Mesothelial cell of epicardium (in vitro differentiated cells): ENCODE data around the gene BNC2. TPM values are rescaled to one million over a fixed set of nuclear protein-coding genes. Genes with fewer than 3 reads are reported as not detected.

Experiments used
- DNase-seq, 2 experiments: peaks; one replicate each; pipeline ENCODE4 v3.0.0; 2021; ENCODE audit warnings: low spot score in 2 of 2; ENCODE audit not compliant: unreplicated experiment in 2 of 2
- H3K27ac Mint-ChIP-seq: 2 replicates; pipeline ENCODE4 v1.8.0; 2021; ENCODE audit warnings: mixed read lengths
- H3K27me3 Mint-ChIP-seq: 2 replicates; pipeline ENCODE4 v1.8.0; 2021; ENCODE audit warnings: low read depth, mixed read lengths
- H3K36me3 Mint-ChIP-seq: 2 replicates; pipeline ENCODE4 v1.8.0; 2021; ENCODE audit warnings: mixed read lengths
- H3K4me1 Mint-ChIP-seq: 2 replicates; pipeline ENCODE4 v1.8.0; 2021; ENCODE audit warnings: mixed read lengths
- H3K4me3 Mint-ChIP-seq: 2 replicates; pipeline ENCODE4 v1.8.0; 2021; ENCODE audit warnings: mild to moderate bottlenecking, moderate library complexity, mixed read lengths
- H3K9me3 Mint-ChIP-seq: 2 replicates; pipeline ENCODE4 v1.8.0; 2021; ENCODE audit warnings: mixed read lengths
- CTCF ChIP-seq: fragments of 200-600 bp; sonication (generic); IDR thresholded peaks from one replicate; pipeline ENCODE4 v1.5.0; 2021; ENCODE audit warnings: antibody characterized with exemption; ENCODE audit not compliant: unreplicated experiment
- total RNA-seq: library from RNA; stranded (reverse); gene quantifications from 3 replicates; pipeline ENCODE4 v1.2.1, GENCODE V29; 2021

BNC2 gene
- total RNA-seq, 1 donor from 2014 or later, result 45.1 TPM

DNA sequence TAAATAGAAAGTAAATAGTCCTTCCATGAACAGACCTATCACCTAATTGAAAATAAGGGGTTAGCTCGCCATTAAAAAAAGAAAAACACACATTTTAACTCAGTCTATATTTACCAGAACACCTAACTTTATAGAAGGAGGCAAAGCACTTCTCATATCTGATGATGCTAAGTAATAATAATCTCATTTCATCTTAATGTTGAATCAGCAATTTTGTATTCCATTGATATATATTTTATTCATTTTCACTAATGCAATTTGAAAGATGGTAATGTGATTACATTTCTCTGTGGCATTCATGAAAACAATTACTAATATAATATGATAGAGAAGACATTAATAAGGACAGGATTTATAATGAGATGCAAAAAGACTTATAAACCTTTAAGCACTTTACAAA lies 276.7 kb downstream of the BNC2 start:
- no peaks in the 10 kb centered on the region for H3K27me3 Mint-ChIP-seq
- no peaks in the 10 kb centered on the region for H3K36me3 Mint-ChIP-seq
- H3K4me3 Mint-ChIP-seq, result no peak overlapping the region
- DNase-seq, result no peak
- TF ChIP-seq CTCF, result no peak
- H3K9me3 Mint-ChIP-seq, result no peaks in the 10 kb centered on the region
- peaks cover 34% of the 10 kb centered on the region for H3K4me1 Mint-ChIP-seq
- H3K27ac Mint-ChIP-seq, result no peak overlapping the region

GRCh38 chr9:16591092-16591491 lies 279.4 kb downstream of the BNC2 start:
- DNase-seq, result no peak
- Mint-ChIP-seq H3K27me3 (no peaks in the 10 kb centered on the region), H3K36me3 (no peaks in the 10 kb centered on the region), H3K9me3 (no peaks in the 10 kb centered on the region), H3K27ac (no peak overlapping the region), H3K4me1 (peaks cover 16% of the 10 kb centered on the region), H3K4me3 (no peak overlapping the region)
- TF ChIP-seq CTCF, result no peak

DNA sequence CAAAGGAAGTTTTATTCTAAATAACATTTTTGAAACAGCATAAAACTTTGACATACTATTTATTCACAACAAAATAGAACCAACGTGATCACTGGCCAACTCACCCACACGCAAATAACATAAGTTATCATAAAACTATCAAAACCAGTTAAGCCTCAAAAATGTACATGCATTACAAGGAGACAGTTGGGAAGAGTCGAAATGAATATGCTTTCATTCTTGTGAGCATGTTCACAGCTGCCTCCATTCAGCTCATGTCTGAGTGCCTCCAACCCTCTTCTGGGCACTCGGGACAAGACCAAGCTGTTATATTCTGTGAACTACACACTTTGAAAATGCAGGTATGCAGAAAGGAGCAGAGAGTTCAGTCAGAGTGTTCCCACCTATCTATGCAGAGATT lies 284.9 kb downstream of the BNC2 start:
- Mint-ChIP-seq H3K36me3 (no peaks in the 10 kb centered on the region), H3K9me3 (no peaks in the 10 kb centered on the region), H3K4me3 (no peak overlapping the region), H3K27ac (no peak overlapping the region), H3K4me1 (no peaks in the 10 kb centered on the region), H3K27me3 (no peaks in the 10 kb centered on the region)
- no peak for DNase-seq
- no peak for TF ChIP-seq CTCF

- Mint-ChIP-seq H3K36me3 (no peaks in the 10 kb centered on the region), H3K4me1 (peaks cover 33% of the 10 kb centered on the region), H3K4me3 (no peak overlapping the region), H3K27me3 (no peaks in the 10 kb centered on the region), H3K9me3 (no peaks in the 10 kb centered on the region), H3K27ac (no peak overlapping the region)
- no peak for TF ChIP-seq CTCF
- no peak for DNase-seq
Measured at GRCh38 chr9:16579872-16580432, 290.5 kb downstream of the BNC2 start.

- peak overlapping the region; percentile 10 for H3K4me3 Mint-ChIP-seq
- no peaks in the 10 kb centered on the region for H3K9me3 Mint-ChIP-seq
- no peak for DNase-seq
- peaks cover 53% of the 10 kb centered on the region for H3K4me1 Mint-ChIP-seq
- H3K27ac Mint-ChIP-seq, result peak overlapping the region; percentile 87
- H3K36me3 Mint-ChIP-seq, result no peaks in the 10 kb centered on the region
- no peak for TF ChIP-seq CTCF
- H3K27me3 Mint-ChIP-seq, result no peaks in the 10 kb centered on the region
Measured at GRCh38 chr9:16575986-16576245, 294.6 kb downstream of the BNC2 start.
